Endodermal cell (in vitro differentiated cells): ENCODE data around the gene NACA2. TPM values are rescaled to one million over a fixed set of nuclear protein-coding genes. Genes with fewer than 3 reads are reported as not detected.
"Not testable (repeated sequence)": the region's sequence is repeated elsewhere in the genome, so short reads cannot be mapped to it uniquely, and the experiment has no call there.

Source experiments
- DNase-seq: peaks from one replicate; pipeline ENCODE4 v3.0.0-alpha.2; 2017
- H3K27ac ChIP-seq: 2 replicates; pipeline ENCODE4 v1.5.1; 2013; ENCODE audit warnings: mild to moderate bottlenecking, low read depth, low read length, moderate library complexity
- H3K27me3 ChIP-seq: 2 replicates; pipeline ENCODE4 v1.6.1; 2013; ENCODE audit warnings: mild to moderate bottlenecking, low read length, moderate library complexity; ENCODE audit not compliant: insufficient read depth, control insufficient read depth, poor library complexity, severe bottlenecking
- H3K36me3 ChIP-seq: 2 replicates; pipeline ENCODE4 v1.7.0; 2013; ENCODE audit warnings: mild to moderate bottlenecking, low read length, moderate library complexity; ENCODE audit not compliant: control insufficient read depth, insufficient read depth
- H3K4me1 ChIP-seq: one replicate; pipeline ENCODE4 v1.7.0; 2013; ENCODE audit warnings: low read length; ENCODE audit not compliant: control insufficient read depth, insufficient read depth
- H3K4me3 ChIP-seq: 2 replicates; pipeline ENCODE4 v1.5.1; 2013; ENCODE audit warnings: mild to moderate bottlenecking, low read length, moderate library complexity
- H3K9ac ChIP-seq: 2 replicates; pipeline ENCODE4 v1.6.1; 2013; ENCODE audit warnings: mild to moderate bottlenecking, low read length, moderate library complexity; ENCODE audit not compliant: poor library complexity, severe bottlenecking; ENCODE audit errors: extremely low read depth
- H3K9me3 ChIP-seq: 2 replicates; pipeline ENCODE4 v1.6.1; 2013; ENCODE audit warnings: mild to moderate bottlenecking, low read length, moderate library complexity; ENCODE audit not compliant: control insufficient read depth
- H3K27ac Mint-ChIP-seq: 2 replicates; pipeline ENCODE4 v1.8.0; 2020; ENCODE audit warnings: mixed read lengths
- H3K27me3 Mint-ChIP-seq: 2 replicates; pipeline ENCODE4 v1.8.0; 2021; ENCODE audit warnings: mild to moderate bottlenecking, mixed read lengths; ENCODE audit not compliant: insufficient read depth
- H3K36me3 Mint-ChIP-seq: 2 replicates; pipeline ENCODE4 v1.8.0; 2020; ENCODE audit warnings: low read depth, mixed read lengths
- H3K4me1 Mint-ChIP-seq: 2 replicates; pipeline ENCODE4 v1.8.0; 2020; ENCODE audit warnings: mixed read lengths
- H3K4me3 Mint-ChIP-seq: 2 replicates; pipeline ENCODE4 v1.8.0; 2020; ENCODE audit warnings: mild to moderate bottlenecking, moderate library complexity, mixed read lengths
- H3K9me3 Mint-ChIP-seq: 2 replicates; pipeline ENCODE4 v1.8.0; 2020; ENCODE audit warnings: mild to moderate bottlenecking, mixed read lengths
- WGBS, 2 experiments: methylation state at CpG; one replicate each; pipeline versions ENCODE4 v1.1.5 to v1.1.7; 2013; ENCODE audit warnings: missing lambda C conversion rate in 2 of 2, mixed read lengths in 1 of 2; ENCODE audit not compliant: insufficient coverage in 1 of 2, insufficient read length in 1 of 2; 5-methylcytosine and 5-hydroxymethylcytosine counted together
- total RNA-seq, 2 donors: library from RNA; stranded (reverse); fragmentation: NEBNext Ultra II Directional in 1 of 2; extraction: Animal tissue kit (Norgen Biotek cat#: 25700) in 1 of 2; gene quantifications; 2 replicates in 1 of 2; 3 replicates in 1 of 2; pipeline ENCODE4 v1.2.1, GENCODE V29; 2021
- TF ChIP-seq, protein P1 (sequence below): fragments of 200-600 bp; sonication (generic); conservative IDR thresholded peaks from 2 replicates; pipeline ENCODE4 v1.5.0; 2021; ENCODE audit warnings: antibody characterized with exemption, mild to moderate bottlenecking

The NACA2 gene
- total RNA-seq, 2 donors from 2014 or later = not detected

GRCh38 chr17:61571624-61572023, 19.4 kb downstream of the NACA2 start:
- no peaks in the 10 kb centered on the region for H3K4me1 ChIP-seq
- no peak overlapping the region for H3K27ac ChIP-seq
- peaks cover 18% of the 10 kb centered on the region for H3K9me3 Mint-ChIP-seq
- WGBS, 2 experiments = no CpG with 5 or more reads among the region's 1 CpG
- TF ChIP-seq, protein P1, sequence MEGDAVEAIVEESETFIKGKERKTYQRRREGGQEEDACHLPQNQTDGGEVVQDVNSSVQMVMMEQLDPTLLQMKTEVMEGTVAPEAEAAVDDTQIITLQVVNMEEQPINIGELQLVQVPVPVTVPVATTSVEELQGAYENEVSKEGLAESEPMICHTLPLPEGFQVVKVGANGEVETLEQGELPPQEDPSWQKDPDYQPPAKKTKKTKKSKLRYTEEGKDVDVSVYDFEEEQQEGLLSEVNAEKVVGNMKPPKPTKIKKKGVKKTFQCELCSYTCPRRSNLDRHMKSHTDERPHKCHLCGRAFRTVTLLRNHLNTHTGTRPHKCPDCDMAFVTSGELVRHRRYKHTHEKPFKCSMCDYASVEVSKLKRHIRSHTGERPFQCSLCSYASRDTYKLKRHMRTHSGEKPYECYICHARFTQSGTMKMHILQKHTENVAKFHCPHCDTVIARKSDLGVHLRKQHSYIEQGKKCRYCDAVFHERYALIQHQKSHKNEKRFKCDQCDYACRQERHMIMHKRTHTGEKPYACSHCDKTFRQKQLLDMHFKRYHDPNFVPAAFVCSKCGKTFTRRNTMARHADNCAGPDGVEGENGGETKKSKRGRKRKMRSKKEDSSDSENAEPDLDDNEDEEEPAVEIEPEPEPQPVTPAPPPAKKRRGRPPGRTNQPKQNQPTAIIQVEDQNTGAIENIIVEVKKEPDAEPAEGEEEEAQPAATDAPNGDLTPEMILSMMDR = no peak
- H3K9me3 ChIP-seq = peaks cover 11% of the 10 kb centered on the region
- no peaks in the 10 kb centered on the region for H3K36me3 ChIP-seq
- peaks cover 4% of the 10 kb centered on the region for H3K36me3 Mint-ChIP-seq
- H3K27ac Mint-ChIP-seq = no peak overlapping the region
- DNase-seq = no peak
- no peaks in the 10 kb centered on the region for H3K27me3 ChIP-seq
- no peak overlapping the region for H3K4me3 ChIP-seq
- H3K9ac ChIP-seq = no peak overlapping the region
- H3K4me3 Mint-ChIP-seq = no peak overlapping the region
- H3K4me1 Mint-ChIP-seq = no peaks in the 10 kb centered on the region
- no peaks in the 10 kb centered on the region for H3K27me3 Mint-ChIP-seq

DNA sequence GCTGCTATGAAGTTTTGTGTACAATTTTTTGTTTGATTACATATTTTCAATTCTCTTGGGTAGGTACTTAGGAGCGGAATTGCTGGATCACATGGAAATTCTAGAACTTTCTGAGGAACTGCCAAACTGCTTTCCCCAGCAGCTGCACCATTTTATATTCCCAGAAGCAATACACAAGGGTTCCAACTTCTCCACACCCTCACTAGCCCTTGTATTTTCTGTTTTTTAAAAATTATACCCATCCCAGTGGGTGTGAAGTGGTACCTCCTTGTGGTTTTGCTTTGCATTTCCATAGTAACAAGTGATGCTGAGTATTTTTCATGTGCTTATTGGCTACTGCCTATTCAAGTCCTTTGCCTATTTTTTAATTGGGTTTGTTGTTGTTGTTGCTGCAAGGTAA, 20.9 kb downstream of the NACA2 start:
- H3K9me3 Mint-ChIP-seq = peaks cover 18% of the 10 kb centered on the region
- TF ChIP-seq, protein P1 = no peak
- no peak overlapping the region for H3K27ac ChIP-seq

GRCh38 chr17:61569525-61569924, 21.5 kb downstream of the NACA2 start:
- WGBS, 2 experiments = 93 to 96% methylated on average over 2 to 5 of the region's 5 CpGs
- not testable (repeated sequence) for H3K27me3 ChIP-seq, H3K4me1 ChIP-seq, H3K4me3 ChIP-seq, H3K27ac ChIP-seq, H3K4me1 Mint-ChIP-seq, H3K36me3 ChIP-seq, H3K9ac ChIP-seq, H3K36me3 Mint-ChIP-seq, H3K27ac Mint-ChIP-seq, H3K4me3 Mint-ChIP-seq, DNase-seq, H3K27me3 Mint-ChIP-seq
- H3K9me3 ChIP-seq = peaks cover 11% of the 10 kb centered on the region
- H3K9me3 Mint-ChIP-seq = peaks cover 18% of the 10 kb centered on the region

More for the DNA sequence above, 20.9 kb downstream of the NACA2 start:
- no peaks in the 10 kb centered on the region for H3K36me3 ChIP-seq
- Mint-ChIP-seq H3K4me1 (no peaks in the 10 kb centered on the region), H3K27ac (no peak overlapping the region), H3K36me3 (peaks cover 4% of the 10 kb centered on the region), H3K4me3 (no peak overlapping the region), H3K27me3 (no peaks in the 10 kb centered on the region)
- no peak overlapping the region for H3K4me3 ChIP-seq
- no peaks in the 10 kb centered on the region for H3K27me3 ChIP-seq
- 90% methylated on average over 1 of the region's 1 CpG; no CpG with 5 or more reads in 1 of the 2 experiments for WGBS, 2 experiments
- H3K4me1 ChIP-seq = no peaks in the 10 kb centered on the region
- H3K9me3 ChIP-seq = peaks cover 11% of the 10 kb centered on the region
- no peak for DNase-seq
- H3K9ac ChIP-seq = no peak overlapping the region
